Nephron progenitor cell (in vitro differentiated cells): ENCODE data around the gene ARRB2.
"Not testable (repeated sequence)": the region's sequence is repeated elsewhere in the genome, so short reads cannot be mapped to it uniquely, and the experiment has no call there.

Experiments
- DNase-seq: peaks from one replicate; pipeline ENCODE4 v3.0.0; 2021
- H3K27ac Mint-ChIP-seq: 2 replicates; pipeline ENCODE4 v1.8.0; 2021; ENCODE audit warnings: mild to moderate bottlenecking, moderate library complexity, mixed read lengths
- H3K27me3 Mint-ChIP-seq: 2 replicates; pipeline ENCODE4 v1.8.0; 2021; ENCODE audit warnings: mild to moderate bottlenecking, low read depth, mixed read lengths; ENCODE audit not compliant: poor library complexity
- H3K36me3 Mint-ChIP-seq: 2 replicates; pipeline ENCODE4 v1.8.0; 2021; ENCODE audit warnings: low read depth, mixed read lengths
- H3K4me1 Mint-ChIP-seq: 2 replicates; pipeline ENCODE4 v1.8.0; 2021; ENCODE audit warnings: mixed read lengths
- H3K4me3 Mint-ChIP-seq: 2 replicates; pipeline ENCODE4 v1.8.0; 2021; ENCODE audit warnings: mild to moderate bottlenecking, moderate library complexity, mixed read lengths
- H3K9me3 Mint-ChIP-seq: 2 replicates; pipeline ENCODE4 v1.8.0; 2021; ENCODE audit warnings: mild to moderate bottlenecking, moderate library complexity, mixed read lengths
- TF ChIP-seq, protein P1 (sequence below): fragments of 200-600 bp; sonication (generic); IDR thresholded peaks from 2 replicates; pipeline ENCODE4 v1.5.0; 2021; ENCODE audit warnings: antibody characterized with exemption

Gene ARRB2

DNA sequence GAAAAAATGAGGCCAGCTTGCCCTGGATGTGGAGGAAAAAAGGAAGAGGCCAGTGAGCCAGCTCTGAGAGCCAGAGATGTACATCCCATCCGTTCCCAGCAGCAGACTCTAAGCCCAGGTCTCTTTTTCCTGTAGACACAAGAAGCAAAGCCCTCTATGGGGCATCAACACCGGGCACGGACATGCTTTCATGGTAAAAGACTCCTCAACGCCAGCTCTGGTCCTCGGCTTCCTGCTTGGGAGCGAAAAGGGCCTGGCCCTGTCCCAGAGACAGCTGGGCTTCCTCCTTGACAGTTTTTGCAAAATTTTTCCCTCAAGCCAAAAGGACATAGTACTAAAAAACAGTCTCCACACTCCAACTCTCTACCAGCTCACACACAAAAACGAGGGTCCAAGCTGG is 33.6 kb upstream of the ARRB2 start:
- TF ChIP-seq, protein P1, sequence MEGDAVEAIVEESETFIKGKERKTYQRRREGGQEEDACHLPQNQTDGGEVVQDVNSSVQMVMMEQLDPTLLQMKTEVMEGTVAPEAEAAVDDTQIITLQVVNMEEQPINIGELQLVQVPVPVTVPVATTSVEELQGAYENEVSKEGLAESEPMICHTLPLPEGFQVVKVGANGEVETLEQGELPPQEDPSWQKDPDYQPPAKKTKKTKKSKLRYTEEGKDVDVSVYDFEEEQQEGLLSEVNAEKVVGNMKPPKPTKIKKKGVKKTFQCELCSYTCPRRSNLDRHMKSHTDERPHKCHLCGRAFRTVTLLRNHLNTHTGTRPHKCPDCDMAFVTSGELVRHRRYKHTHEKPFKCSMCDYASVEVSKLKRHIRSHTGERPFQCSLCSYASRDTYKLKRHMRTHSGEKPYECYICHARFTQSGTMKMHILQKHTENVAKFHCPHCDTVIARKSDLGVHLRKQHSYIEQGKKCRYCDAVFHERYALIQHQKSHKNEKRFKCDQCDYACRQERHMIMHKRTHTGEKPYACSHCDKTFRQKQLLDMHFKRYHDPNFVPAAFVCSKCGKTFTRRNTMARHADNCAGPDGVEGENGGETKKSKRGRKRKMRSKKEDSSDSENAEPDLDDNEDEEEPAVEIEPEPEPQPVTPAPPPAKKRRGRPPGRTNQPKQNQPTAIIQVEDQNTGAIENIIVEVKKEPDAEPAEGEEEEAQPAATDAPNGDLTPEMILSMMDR: no peak
- Mint-ChIP-seq H3K9me3 (no peaks in the 10 kb centered on the region), H3K36me3 (peaks cover 67% of the 10 kb centered on the region), H3K27me3 (no peaks in the 10 kb centered on the region), H3K4me1 (no peaks in the 10 kb centered on the region), H3K27ac (no peak overlapping the region), H3K4me3 (no peak overlapping the region)
- DNase-seq: no peak

GRCh38 chr17:4678448-4679026 is 31.9 kb upstream of the ARRB2 start:
- Mint-ChIP-seq H3K36me3 (peaks cover 66% of the 10 kb centered on the region), H3K27ac (no peak overlapping the region), H3K4me3 (no peak overlapping the region), H3K27me3 (no peaks in the 10 kb centered on the region), H3K4me1 (no peaks in the 10 kb centered on the region), H3K9me3 (no peaks in the 10 kb centered on the region)
- TF ChIP-seq, protein P1: no peak
- DNase-seq: no peak

DNA sequence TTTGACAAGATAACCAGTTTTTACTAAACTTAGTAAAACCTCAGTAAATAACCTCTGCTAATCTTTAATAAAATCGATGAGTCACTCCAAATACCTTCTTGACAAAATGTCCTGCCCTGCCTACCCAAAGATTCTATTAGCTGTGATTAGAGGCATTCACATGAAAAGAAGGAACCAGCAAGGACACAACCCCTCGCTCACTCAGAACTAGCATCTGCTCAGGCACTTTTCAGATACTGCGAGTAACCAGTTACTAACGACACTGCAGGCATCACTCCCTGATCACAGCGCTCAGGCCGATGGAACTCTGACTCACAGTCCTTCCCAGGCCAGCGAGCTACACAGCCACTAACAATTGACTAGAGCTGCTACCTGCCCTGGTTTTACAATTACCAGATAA is 30.8 kb upstream of the ARRB2 start:
- TF ChIP-seq, protein P1: no peak
- H3K4me1 Mint-ChIP-seq: no peaks in the 10 kb centered on the region
- H3K36me3 Mint-ChIP-seq: peaks cover 73% of the 10 kb centered on the region
- no peak for DNase-seq
- H3K27ac Mint-ChIP-seq: peak overlapping the region; percentile 91
- no peak overlapping the region for H3K4me3 Mint-ChIP-seq
- no peaks in the 10 kb centered on the region for H3K27me3 Mint-ChIP-seq
- H3K9me3 Mint-ChIP-seq: no peaks in the 10 kb centered on the region

DNA sequence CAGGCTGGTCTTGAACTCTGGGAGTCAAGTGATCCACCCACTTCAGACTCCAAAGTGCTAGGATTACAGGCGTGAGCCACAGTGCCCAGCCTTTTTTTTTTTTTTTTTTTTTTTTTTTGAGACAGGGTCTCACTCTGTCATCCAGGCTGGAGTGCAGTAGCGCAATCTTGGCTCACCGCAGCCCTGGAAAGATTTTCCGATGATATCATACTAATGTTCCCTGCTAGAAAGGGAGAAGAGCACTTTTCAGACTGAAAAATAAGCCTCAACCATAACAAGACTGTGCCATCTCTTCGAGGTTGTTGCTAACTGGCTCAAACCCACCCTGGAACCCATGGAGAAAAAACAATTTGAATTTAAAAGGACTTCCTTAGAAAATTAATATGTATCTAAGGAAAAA is 26.7 kb upstream of the ARRB2 start:
- not testable (repeated sequence) for H3K27ac Mint-ChIP-seq, H3K27me3 Mint-ChIP-seq, H3K4me3 Mint-ChIP-seq, DNase-seq, H3K4me1 Mint-ChIP-seq
- Mint-ChIP-seq H3K36me3 (peaks cover 83% of the 10 kb centered on the region), H3K9me3 (peaks cover 12% of the 10 kb centered on the region)

- not testable (repeated sequence) for H3K4me1 Mint-ChIP-seq, H3K27me3 Mint-ChIP-seq, H3K27ac Mint-ChIP-seq, DNase-seq, H3K4me3 Mint-ChIP-seq
- H3K9me3 Mint-ChIP-seq: peaks cover 22% of the 10 kb centered on the region
- H3K36me3 Mint-ChIP-seq: peaks cover 87% of the 10 kb centered on the region
These were observed 20.6 kb upstream of the ARRB2 start for GRCh38 chr17:4689872-4690271.

DNA sequence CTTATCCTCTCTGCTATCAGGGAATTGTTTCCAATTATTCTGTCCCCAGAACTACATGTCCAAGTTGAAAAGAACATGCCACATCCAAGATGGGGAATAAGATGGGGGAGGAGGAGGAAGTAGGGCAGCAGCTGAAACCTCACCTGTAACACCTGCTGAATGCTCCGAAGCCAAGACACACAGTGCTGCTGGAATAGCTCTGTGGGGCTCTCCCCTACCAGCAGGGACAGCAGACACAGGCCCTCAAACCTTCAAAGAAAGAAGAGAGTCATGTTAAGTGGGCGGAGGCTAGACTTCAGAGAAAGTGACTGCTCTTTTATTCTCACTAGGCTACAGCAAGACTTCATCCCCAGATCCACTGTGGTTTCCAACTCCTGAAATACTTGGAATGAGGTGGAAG is 19.7 kb upstream of the ARRB2 start:
- Mint-ChIP-seq H3K4me1 (peaks cover 5% of the 10 kb centered on the region), H3K27ac (peak overlapping the region; percentile 88), H3K9me3 (peaks cover 22% of the 10 kb centered on the region), H3K27me3 (no peaks in the 10 kb centered on the region), H3K4me3 (no peak overlapping the region), H3K36me3 (peaks cover 87% of the 10 kb centered on the region)
- no peak for DNase-seq
- TF ChIP-seq, protein P1: no peak

DNA sequence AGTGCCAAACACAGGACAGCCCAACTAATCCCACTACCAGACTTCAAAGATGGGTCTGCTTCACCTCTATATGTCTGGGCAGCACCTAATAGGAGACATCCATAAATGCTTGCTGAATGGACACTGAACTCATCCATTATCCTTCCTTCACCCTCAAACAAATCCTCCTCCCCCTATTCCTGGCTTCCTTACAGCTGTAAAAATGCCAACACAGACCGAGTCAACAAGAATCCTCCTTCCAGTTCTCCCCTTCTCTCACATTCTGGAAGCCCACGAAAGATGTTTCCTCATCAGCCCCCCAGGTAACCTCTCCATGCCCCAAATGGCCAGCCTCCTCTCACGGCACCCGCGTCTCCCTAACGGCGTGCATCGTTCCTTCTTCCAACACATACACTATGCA is 18.7 kb upstream of the ARRB2 start:
- H3K36me3 Mint-ChIP-seq: peaks cover 88% of the 10 kb centered on the region
- no peak for DNase-seq
- peaks cover 22% of the 10 kb centered on the region for H3K9me3 Mint-ChIP-seq
- H3K27ac Mint-ChIP-seq: peak overlapping the region; percentile 88
- no peaks in the 10 kb centered on the region for H3K27me3 Mint-ChIP-seq
- TF ChIP-seq, protein P1: no peak
- no peak overlapping the region for H3K4me3 Mint-ChIP-seq
- H3K4me1 Mint-ChIP-seq: peaks cover 5% of the 10 kb centered on the region
